Hepatocyte (in vitro differentiated cells): ENCODE results near the gene PTPRN2. TPM values are rescaled to one million over a fixed set of nuclear protein-coding genes. Genes with fewer than 3 reads are reported as not detected.

Experiments used
- DNase-seq: peaks from one replicate; pipeline ENCODE4 v3.0.0-alpha.2; 2016; ENCODE audit warnings: low spot score
- H2AFZ ChIP-seq: fragments of 200-600 bp; sonication (generic); 2 replicates; pipeline ENCODE4 v1.6.0; 2016; ENCODE audit warnings: antibody characterized with exemption, mild to moderate bottlenecking
- H3K27ac ChIP-seq: fragments of 200-600 bp; sonication (generic); 2 replicates; pipeline ENCODE4 v1.5.1; 2016; ENCODE audit warnings: mild to moderate bottlenecking
- H3K27me3 ChIP-seq: fragments of 200-600 bp; sonication (generic); 2 replicates; pipeline ENCODE4 v1.6.1; 2016
- H3K36me3 ChIP-seq: fragments of 200-600 bp; sonication (generic); replicated peaks from 2 replicates; pipeline ENCODE4 v1.5.1; 2016; ENCODE audit warnings: low read depth; ENCODE audit not compliant: insufficient read depth
- H3K4me1 ChIP-seq: fragments of 200-600 bp; sonication (generic); 2 replicates; pipeline ENCODE4 v1.5.1; 2016; ENCODE audit warnings: mild to moderate bottlenecking, moderate library complexity; ENCODE audit not compliant: insufficient read depth
- H3K4me2 ChIP-seq: fragments of 200-600 bp; sonication (generic); 2 replicates; pipeline ENCODE4 v1.6.0; 2016
- H3K4me3 ChIP-seq: fragments of 200-600 bp; sonication (generic); 2 replicates; pipeline ENCODE4 v1.5.1; 2016; ENCODE audit warnings: mild to moderate bottlenecking
- H3K79me2 ChIP-seq: fragments of 200-600 bp; sonication (generic); 2 replicates; pipeline ENCODE4 v1.6.0; 2017; ENCODE audit warnings: mild to moderate bottlenecking
- H3K9me2 ChIP-seq: fragments of 200-600 bp; sonication (generic); replicated peaks from 2 replicates; pipeline ENCODE4 v1.6.0; 2017; ENCODE audit warnings: mild to moderate bottlenecking; ENCODE audit not compliant: insufficient read depth
- H3K9me3 ChIP-seq: fragments of 200-600 bp; sonication (generic); 2 replicates; pipeline ENCODE4 v1.5.1; 2016; ENCODE audit warnings: low read depth, mild to moderate bottlenecking
- H4K20me1 ChIP-seq: fragments of 200-600 bp; sonication (generic); 2 replicates; pipeline ENCODE4 v1.6.0; 2016; ENCODE audit warnings: mild to moderate bottlenecking; ENCODE audit not compliant: insufficient read depth, poor library complexity, severe bottlenecking
- CTCF ChIP-seq: fragments of 200-600 bp; sonication (generic); IDR thresholded peaks from 2 replicates; pipeline ENCODE4 v1.5.1; 2016; ENCODE audit warnings: antibody characterized with exemption, mild to moderate bottlenecking; ENCODE audit not compliant: poor library complexity
- EZH2 ChIP-seq: fragments of 200-600 bp; sonication (generic); IDR thresholded peaks from 2 replicates; pipeline ENCODE4 v1.6.1; 2016; ENCODE audit warnings: antibody characterized with exemption, mild to moderate bottlenecking, borderline replicate concordance
- EZH2phosphoT487 ChIP-seq: fragments of 200-600 bp; sonication (generic); IDR thresholded peaks from one replicate; pipeline ENCODE4 v1.6.1; 2018; ENCODE audit warnings: antibody characterized with exemption, mild to moderate bottlenecking, low read depth, moderate library complexity; ENCODE audit not compliant: unreplicated experiment, severe bottlenecking
- WGBS: methylation state at CpG from one replicate; pipeline ENCODE4 v1.1.6; 2016; ENCODE audit warnings: low lambda C conversion rate; ENCODE audit errors: missing lambda C conversion rate; 5-methylcytosine and 5-hydroxymethylcytosine counted together
- polyA plus RNA-seq: library from polyadenylated mRNA; unstranded; fragments of >200 nt; fragmentation: Nextera tagmentation; extraction: Ambion mirVana; gene quantifications from 2 replicates; pipeline ENCODE4 v1.2.1, GENCODE V29; 2016
- total RNA-seq: library from RNA; depleted of rRNA; stranded (reverse); fragments of >200 nt; gene quantifications from 2 replicates; pipeline ENCODE4 v1.2.3, GENCODE V29; 2014

PTPRN2 gene
- total and polyA plus RNA-seq, 2 experiments from 2014 or later: 2.1 to 3.3 TPM

GRCh38 chr7:157975401-157976372, 611.9 kb downstream of the PTPRN2 start:
- DNase-seq: no peak
- no peaks in the 10 kb centered on the region for H4K20me1 ChIP-seq
- no peak overlapping the region for H2AFZ ChIP-seq
- no peaks in the 10 kb centered on the region for H3K9me3 ChIP-seq
- no peak overlapping the region for H3K4me2 ChIP-seq
- no peaks in the 10 kb centered on the region for H3K9me2 ChIP-seq
- WGBS: 90% methylated on average over 21 of the region's 21 CpGs
- no peak overlapping the region for H3K27ac ChIP-seq
- TF ChIP-seq EZH2phosphoT487 (no peak), EZH2 (no peak), CTCF (no peak)
- no peaks in the 10 kb centered on the region for H3K4me1 ChIP-seq
- no peaks in the 10 kb centered on the region for H3K27me3 ChIP-seq
- no peaks in the 10 kb centered on the region for H3K79me2 ChIP-seq
- H3K36me3 ChIP-seq: no peaks in the 10 kb centered on the region
- H3K4me3 ChIP-seq: no peak overlapping the region

GRCh38 chr7:157974678-157975230, 612.9 kb downstream of the PTPRN2 start:
- no peak overlapping the region for H2AFZ ChIP-seq
- H4K20me1 ChIP-seq: no peaks in the 10 kb centered on the region
- WGBS: 89% methylated on average over 11 of the region's 11 CpGs
- no peak overlapping the region for H3K27ac ChIP-seq
- H3K4me1 ChIP-seq: no peaks in the 10 kb centered on the region
- H3K27me3 ChIP-seq: no peaks in the 10 kb centered on the region
- no peak overlapping the region for H3K4me3 ChIP-seq
- no peaks in the 10 kb centered on the region for H3K36me3 ChIP-seq
- H3K79me2 ChIP-seq: no peaks in the 10 kb centered on the region
- no peaks in the 10 kb centered on the region for H3K9me2 ChIP-seq
- TF ChIP-seq EZH2phosphoT487 (no peak), EZH2 (no peak), CTCF (no peak)
- no peak for DNase-seq
- no peak overlapping the region for H3K4me2 ChIP-seq
- H3K9me3 ChIP-seq: no peaks in the 10 kb centered on the region

GRCh38 chr7:157973971-157974677, 613.5 kb downstream of the PTPRN2 start:
- no peaks in the 10 kb centered on the region for H3K36me3 ChIP-seq
- H4K20me1 ChIP-seq: no peaks in the 10 kb centered on the region
- TF ChIP-seq EZH2phosphoT487 (no peak), CTCF (no peak), EZH2 (no peak)
- H2AFZ ChIP-seq: no peak overlapping the region
- H3K27ac ChIP-seq: no peak overlapping the region
- 97% methylated on average over 21 of the region's 23 CpGs for WGBS
- H3K9me2 ChIP-seq: no peaks in the 10 kb centered on the region
- H3K4me1 ChIP-seq: no peaks in the 10 kb centered on the region
- H3K9me3 ChIP-seq: no peaks in the 10 kb centered on the region
- H3K27me3 ChIP-seq: no peaks in the 10 kb centered on the region
- H3K4me3 ChIP-seq: no peak overlapping the region
- H3K4me2 ChIP-seq: no peak overlapping the region
- DNase-seq: no peak
- H3K79me2 ChIP-seq: no peaks in the 10 kb centered on the region
